Brain microvascular endothelial cell (primary cell): ENCODE measurements around the gene FUT6.
"Not testable (repeated sequence)": the region's sequence is repeated elsewhere in the genome, so short reads cannot be mapped to it uniquely, and the experiment has no call there.

ENCODE experiments used
- DNase-seq: peaks from one replicate; pipeline ENCODE4 v3.0.0-alpha.2; 2020
- H3K27ac ChIP-seq: fragments of 250-450 bp; sonication (Bioruptor Pico); 2 replicates; pipeline ENCODE4 v1.5.1; 2020; ENCODE audit warnings: mild to moderate bottlenecking, moderate library complexity
- H3K27me3 ChIP-seq: fragments of 250-450 bp; sonication (Bioruptor Pico); replicated peaks from 2 replicates; pipeline ENCODE4 v1.5.1; 2020; ENCODE audit warnings: mild to moderate bottlenecking
- H3K36me3 ChIP-seq: fragments of 250-450 bp; sonication (Bioruptor Pico); replicated peaks from 2 replicates; pipeline ENCODE4 v1.5.1; 2020; ENCODE audit warnings: mild to moderate bottlenecking
- H3K4me3 ChIP-seq: 2 replicates; pipeline ENCODE4 v1.5.1; 2011; ENCODE audit warnings: low read depth, mild to moderate bottlenecking, control low read depth, low read length, moderate library complexity
- CTCF ChIP-seq: IDR thresholded peaks from 2 replicates; pipeline ENCODE4 v1.5.1; 2011; ENCODE audit warnings: low read depth, mild to moderate bottlenecking, moderate library complexity, low read length, control low read depth, inconsistent platforms; ENCODE audit errors: missing control alignments
- in situ Hi-C: cut with HindIII; loops from 2 replicates; pipeline ENCODE4 v1.10.0; 2017; ENCODE audit warnings: low sequenced_read_pairs, low pct_ligation_motif_present

The FUT6 gene, protein sequence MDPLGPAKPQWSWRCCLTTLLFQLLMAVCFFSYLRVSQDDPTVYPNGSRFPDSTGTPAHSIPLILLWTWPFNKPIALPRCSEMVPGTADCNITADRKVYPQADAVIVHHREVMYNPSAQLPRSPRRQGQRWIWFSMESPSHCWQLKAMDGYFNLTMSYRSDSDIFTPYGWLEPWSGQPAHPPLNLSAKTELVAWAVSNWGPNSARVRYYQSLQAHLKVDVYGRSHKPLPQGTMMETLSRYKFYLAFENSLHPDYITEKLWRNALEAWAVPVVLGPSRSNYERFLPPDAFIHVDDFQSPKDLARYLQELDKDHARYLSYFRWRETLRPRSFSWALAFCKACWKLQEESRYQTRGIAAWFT

GRCh38 chr19:5839065-5840017 is at the start of gene FUT6:
Gene FUT6 (minus strand): TSS chr19:5839702. CDS start chr19:5832567, 7,135 bp downstream.
- Histone ChIP-seq H3K27me3 (no peaks in the 10 kb centered on the region), H3K27ac (no peak within 1 kb of the TSS), H3K4me3 (no peak within 1 kb of the TSS), H3K36me3 (no peaks in the 10 kb centered on the region)
- no peak for TF ChIP-seq CTCF
- no peak for DNase-seq
- in situ Hi-C loops: no loop called here

- in situ Hi-C loops, H3K4me3 ChIP-seq, H3K36me3 ChIP-seq, H3K27ac ChIP-seq, H3K27me3 ChIP-seq, DNase-seq: not testable (repeated sequence)
Measured at GRCh38 chr19:5884065-5884811, 44.7 kb upstream of the FUT6 start.

- H3K27me3 ChIP-seq, DNase-seq, in situ Hi-C loops: not testable (repeated sequence)
Measured at GRCh38 chr19:5883157-5883873, 43.8 kb upstream of the FUT6 start.

GRCh38 chr19:5882421-5882968 is 43.0 kb upstream of the FUT6 start:
- no peak for TF ChIP-seq CTCF
- in situ Hi-C loops: no loop called here
- H3K4me3 ChIP-seq: no peak overlapping the region
- no peak for DNase-seq
- H3K36me3 ChIP-seq: no peaks in the 10 kb centered on the region
- no peaks in the 10 kb centered on the region for H3K27me3 ChIP-seq
- no peak overlapping the region for H3K27ac ChIP-seq

More at GRCh38 chr19:5883157-5883873, 43.8 kb upstream of the FUT6 start:
- not testable (repeated sequence) for H3K27ac ChIP-seq, H3K36me3 ChIP-seq, H3K4me3 ChIP-seq

DNA sequence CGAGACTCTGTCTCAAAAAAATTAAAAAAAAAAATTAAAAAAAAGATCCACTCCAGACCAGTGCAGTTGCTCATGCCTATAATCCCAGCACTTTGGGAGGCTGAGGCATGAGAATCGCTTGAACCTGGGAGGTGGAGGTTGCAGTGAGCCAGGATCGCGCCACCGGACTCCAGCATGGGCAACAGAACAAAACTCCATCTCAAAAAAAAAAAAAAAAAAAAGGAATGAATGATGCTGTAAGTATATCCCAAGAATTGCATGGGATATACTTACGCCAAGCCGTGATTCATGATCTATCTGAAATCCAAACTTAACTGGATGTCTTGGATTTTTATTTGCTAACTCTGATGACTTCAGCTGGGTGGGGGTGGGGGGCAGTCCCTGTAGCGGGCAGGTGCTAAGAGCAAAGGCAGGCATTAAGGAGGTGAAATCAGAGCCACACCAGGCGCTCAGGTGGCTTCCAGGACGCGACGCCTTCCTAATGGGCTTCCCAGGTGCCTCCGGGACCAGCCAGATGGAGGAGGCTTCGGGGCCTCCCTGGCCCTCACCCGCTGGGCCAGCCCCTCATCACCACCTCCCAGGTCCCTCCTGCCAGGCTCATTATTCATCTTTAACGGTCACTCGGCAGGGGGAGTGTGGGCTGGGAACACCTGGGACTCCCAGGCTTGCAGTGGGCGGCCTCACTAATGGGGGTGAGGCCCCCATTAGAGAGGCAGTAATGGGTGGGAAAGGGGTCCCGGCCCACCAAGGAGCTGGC is 42.2 kb upstream of the FUT6 start:
- no peaks in the 10 kb centered on the region for H3K27me3 ChIP-seq
- no peak for TF ChIP-seq CTCF
- in situ Hi-C loops: no loop called here

More for the DNA sequence above, 42.2 kb upstream of the FUT6 start:
- no peaks in the 10 kb centered on the region for H3K36me3 ChIP-seq
- H3K4me3 ChIP-seq: no peak overlapping the region
- H3K27ac ChIP-seq: no peak overlapping the region
- DNase-seq: no peak
